ENCODE data around the gene MEGF6. TPM values are rescaled to one million over a fixed set of nuclear protein-coding genes. Genes with fewer than 3 reads are reported as not detected.

MEGF6 gene
- total RNA-seq, 4 donors from 2014 or later = 10.0 to 24.7 (median 17.1) TPM

- no peak for TF ChIP-seq CTCF (IDR thresholded peaks at IDR 0.05; ENCODE audit: low read depth)
Observed at GRCh38 chr1:3463891-3464648, 147.2 kb downstream of the MEGF6 start.

GRCh38 chr1:3463408-3463863 is 147.9 kb downstream of the MEGF6 start:
- TF ChIP-seq CTCF (IDR thresholded peaks at IDR 0.05; ENCODE audit: low read depth) = no peak

- TF ChIP-seq CTCF (IDR thresholded peaks at IDR 0.05; ENCODE audit: low read depth) = no peak
Observed at GRCh38 chr1:3463013-3463385, 148.3 kb downstream of the MEGF6 start.

- TF ChIP-seq CTCF (IDR thresholded peaks at IDR 0.05; ENCODE audit: low read depth) = no peak
Observed at GRCh38 chr1:3462356-3463012, 148.8 kb downstream of the MEGF6 start.

- TF ChIP-seq CTCF (IDR thresholded peaks at IDR 0.05; ENCODE audit: low read depth) = no peak
Observed at GRCh38 chr1:3461934-3462275, 149.4 kb downstream of the MEGF6 start.

- TF ChIP-seq CTCF (IDR thresholded peaks at IDR 0.05; ENCODE audit: low read depth) = no peak
Observed at GRCh38 chr1:3461238-3461933, 149.9 kb downstream of the MEGF6 start.

- no peak for TF ChIP-seq CTCF (IDR thresholded peaks at IDR 0.05; ENCODE audit: low read depth)
Observed at GRCh38 chr1:3460672-3461131, 150.6 kb downstream of the MEGF6 start.

All from subcutaneous adipose tissue (tissue), 4 donors.